Esophagus squamous epithelium (tissue), 4 donors: ENCODE measurements around the gene SEC31B.

Experiments used
- POLR2A ChIP-seq, 4 donors: fragments of 450-650 bp; IDR thresholded peaks; one replicate each; pipeline ENCODE4 v1.6.1; 2017; ENCODE audit warnings: antibody characterized with exemption in 4 of 4, mild to moderate bottlenecking in 4 of 4, moderate library complexity in 3 of 4
- TF ChIP-seq, protein P1 (sequence below), 6 experiments: fragments of 450-650 bp in 4 of 6; fragments of 200-600 bp in 2 of 6; sonication (generic) in 2 of 6; IDR thresholded peaks; one replicate each; pipeline ENCODE4 v1.5.1; 2016 to 2019; ENCODE audit warnings: antibody characterized with exemption in 6 of 6, mild to moderate bottlenecking in 4 of 6, moderate library complexity in 4 of 6

DNA sequence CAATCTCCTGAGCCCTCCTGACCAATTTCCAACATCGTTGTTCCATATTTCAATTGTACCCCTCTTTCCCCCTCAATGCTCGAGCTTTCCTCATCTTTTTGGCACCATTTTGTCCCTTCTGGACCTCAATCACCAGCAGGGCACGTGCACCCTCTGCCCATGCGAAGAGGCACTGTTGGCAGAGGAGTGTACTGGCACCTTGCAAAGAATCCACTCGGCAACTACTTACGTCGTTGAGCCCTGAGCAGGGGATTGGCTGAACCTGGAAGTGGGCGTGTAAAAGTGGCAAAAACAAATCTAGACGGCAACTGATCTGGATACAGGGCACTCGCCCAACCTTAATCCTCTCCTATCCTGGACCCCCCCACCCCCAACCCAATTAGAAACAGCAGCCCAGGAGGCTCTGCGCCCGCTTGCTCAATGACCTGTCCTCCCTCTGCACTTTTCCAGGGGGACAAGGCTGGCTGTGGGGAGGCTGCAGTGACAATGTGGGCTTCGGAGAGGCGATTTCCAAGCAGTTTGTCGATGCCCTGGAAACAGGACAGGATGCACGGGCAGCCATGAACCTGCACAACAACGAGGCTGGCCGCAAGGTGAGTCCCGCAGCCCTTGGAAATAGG is 38.1 kb downstream of the SEC31B start:
- TF ChIP-seq, protein P1, sequence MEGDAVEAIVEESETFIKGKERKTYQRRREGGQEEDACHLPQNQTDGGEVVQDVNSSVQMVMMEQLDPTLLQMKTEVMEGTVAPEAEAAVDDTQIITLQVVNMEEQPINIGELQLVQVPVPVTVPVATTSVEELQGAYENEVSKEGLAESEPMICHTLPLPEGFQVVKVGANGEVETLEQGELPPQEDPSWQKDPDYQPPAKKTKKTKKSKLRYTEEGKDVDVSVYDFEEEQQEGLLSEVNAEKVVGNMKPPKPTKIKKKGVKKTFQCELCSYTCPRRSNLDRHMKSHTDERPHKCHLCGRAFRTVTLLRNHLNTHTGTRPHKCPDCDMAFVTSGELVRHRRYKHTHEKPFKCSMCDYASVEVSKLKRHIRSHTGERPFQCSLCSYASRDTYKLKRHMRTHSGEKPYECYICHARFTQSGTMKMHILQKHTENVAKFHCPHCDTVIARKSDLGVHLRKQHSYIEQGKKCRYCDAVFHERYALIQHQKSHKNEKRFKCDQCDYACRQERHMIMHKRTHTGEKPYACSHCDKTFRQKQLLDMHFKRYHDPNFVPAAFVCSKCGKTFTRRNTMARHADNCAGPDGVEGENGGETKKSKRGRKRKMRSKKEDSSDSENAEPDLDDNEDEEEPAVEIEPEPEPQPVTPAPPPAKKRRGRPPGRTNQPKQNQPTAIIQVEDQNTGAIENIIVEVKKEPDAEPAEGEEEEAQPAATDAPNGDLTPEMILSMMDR (IDR thresholded peaks at IDR 0.05) = no peak
- no peak for TF ChIP-seq POLR2A (IDR thresholded peaks at IDR 0.05)
